HepG2 (cell line): ENCODE data around the gene CKAP5. TPM values are rescaled to one million over a fixed set of nuclear protein-coding genes. Genes with fewer than 3 reads are reported as not detected.

Experiments
- FLYWCH1 ChIP-seq: sonication (generic); formaldehyde crosslinking; IDR thresholded peaks from 2 replicates; pipeline ENCODE4 v1.8.1; 2023; ENCODE audit warnings: mild to moderate bottlenecking, missing genetic modification reagents
- KDM6A ChIP-seq: IDR thresholded peaks from 2 replicates; pipeline ENCODE4 v1.6.1; 2016; ENCODE audit warnings: low read depth
- NR1H2 ChIP-seq: sonication (generic); formaldehyde crosslinking; IDR thresholded peaks from 2 replicates; pipeline ENCODE4 v1.8.1; 2022; ENCODE audit warnings: low read depth, missing genetic modification reagents, borderline replicate concordance
- SIX4 ChIP-seq: sonication (generic); formaldehyde crosslinking; IDR thresholded peaks from 2 replicates; pipeline ENCODE4 v1.4.0; 2020; ENCODE audit warnings: missing genetic modification reagents
- TRAFD1 ChIP-seq: sonication (generic); formaldehyde crosslinking; IDR thresholded peaks from 2 replicates; pipeline ENCODE4 v1.5.1; 2020; ENCODE audit warnings: missing genetic modification reagents, mild to moderate bottlenecking, borderline replicate concordance
- ZBTB25 ChIP-seq: IDR thresholded peaks from 2 replicates; pipeline ENCODE4 v1.6.1; 2018; ENCODE audit warnings: missing genetic modification reagents
- ZBTB4 ChIP-seq: sonication (generic); formaldehyde crosslinking; IDR thresholded peaks from 2 replicates; pipeline ENCODE4 v1.4.0; 2020; ENCODE audit warnings: missing genetic modification reagents, mild to moderate bottlenecking, borderline replicate concordance
- ZBTB40 ChIP-seq, 2 experiments: fragments of 450-650 bp in 1 of 2; sonication (generic) in 1 of 2; formaldehyde crosslinking in 1 of 2; IDR thresholded peaks; 2 replicates each; pipeline versions ENCODE4 v1.6.1 to v1.8.0; 2016 to 2022; ENCODE audit warnings: antibody characterized with exemption in 1 of 2, mild to moderate bottlenecking in 1 of 2, missing genetic modification reagents in 1 of 2
- ZNF83 ChIP-seq: sonication (generic); formaldehyde crosslinking; IDR thresholded peaks from 2 replicates; pipeline ENCODE4 v1.4.0; 2020; ENCODE audit warnings: missing genetic modification reagents, mild to moderate bottlenecking, borderline replicate concordance
- polyA plus RNA-seq, 8 experiments: library from polyadenylated mRNA; depleted of rRNA in 3 of 8; stranded (reverse) in 7 of 8; unstranded in 1 of 8; fragments of >200 nt; fragmentation: Illumina TruSeq in 4 of 8; extraction: Trizol in 4 of 8; gene quantifications; 2 replicates each; pipeline versions ENCODE4 v1.2.1 to v1.2.3, GENCODE V29; 2011 to 2016; ENCODE audit warnings: low read depth in 4 of 8, missing spikeins in 1 of 8, mixed read lengths in 1 of 8; ENCODE audit not compliant: insufficient read depth in 1 of 8
- total RNA-seq, 5 experiments: library from RNA; depleted of rRNA; stranded (reverse); fragments of >200 nt; fragmentation: Illumina TruSeq; extraction: Trizol; gene quantifications; 2 replicates each; pipeline ENCODE4 v1.2.3, GENCODE V29; 2016; ENCODE audit warnings: low read depth in 1 of 5

Gene CKAP5
- total and polyA plus RNA-seq, 2 of the 13 experiments (the other 11 are each of a cell fraction or from before 2014, with no cell fraction given): 79.2 to 103 TPM

- TF ChIP-seq ZBTB40 (IDR thresholded peaks at IDR 0.05): no peak
- TF ChIP-seq ZBTB40 (CRISPR knock-in tag; IDR thresholded peaks at IDR 0.05): peak; percentile 32; the same call in 1 of the 2 replicates
- TF ChIP-seq ZBTB25 (CRISPR knock-in tag): peak; percentile 75
- TF ChIP-seq ZBTB4: 0 out of 2 replicates have a peak, but pooled peaks have one; percentile 16
- peak; percentile 70 for TF ChIP-seq SIX4 (CRISPR knock-in tag)
- peak; percentile 91 for TF ChIP-seq KDM6A (CRISPR knock-in tag)
- TF ChIP-seq NR1H2: peak; percentile 74; the same call in 1 of the 2 replicates
- TF ChIP-seq ZNF83 (CRISPR knock-in tag): no peak
- TF ChIP-seq TRAFD1 (CRISPR knock-in tag): no peak
- no peak for TF ChIP-seq FLYWCH1 (CRISPR knock-in tag)
Measured at GRCh38 chr11:46719048-46719542, 127.0 kb downstream of the CKAP5 start, which contains the start of gene F2 (continued).
